HG03378 (cell line): ENCODE measurements around the gene CRISPLD2.

Experiments used
- ATAC-seq: cut with Tn5 transposase; IDR thresholded peaks from one replicate; pipeline ENCODE4 v1.9.1; 2021; ENCODE audit warnings: mild to moderate bottlenecking, moderate library complexity; ENCODE audit not compliant: unreplicated experiment

Gene CRISPLD2

DNA sequence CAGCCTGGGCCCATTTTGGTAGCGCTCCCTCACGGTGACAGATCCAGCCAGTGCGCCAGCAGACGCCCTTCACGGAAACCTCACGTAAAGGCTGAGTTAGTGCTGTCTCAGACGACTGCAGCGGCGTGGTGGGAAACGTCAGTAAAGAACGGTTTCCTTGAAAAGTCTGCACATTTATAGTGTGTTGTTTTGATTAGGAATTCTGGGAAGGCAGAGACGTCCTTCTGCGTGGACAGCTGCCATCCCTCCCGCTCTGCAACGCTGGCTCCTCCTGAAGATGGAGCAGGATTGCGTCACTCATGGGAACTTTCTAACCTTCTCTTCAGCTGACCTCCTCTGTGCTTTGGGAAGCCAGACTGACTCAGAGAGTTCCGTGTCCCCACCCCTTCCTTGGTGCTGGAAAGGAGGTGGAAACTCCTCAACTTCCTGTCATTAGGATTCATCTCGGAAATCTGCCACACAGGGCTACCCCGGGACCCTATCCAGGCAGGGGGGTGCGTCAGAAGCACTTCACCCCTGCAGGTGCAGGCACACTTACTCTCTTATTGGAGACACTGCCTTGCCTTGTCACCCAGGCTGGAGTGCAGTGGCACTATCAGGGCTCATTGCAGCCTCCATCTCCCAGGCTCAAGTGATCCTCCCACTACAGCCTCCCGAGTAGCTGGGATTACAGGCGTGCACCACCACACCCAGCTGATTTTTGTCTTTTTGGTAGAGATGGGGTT lies 24.3 kb upstream of the CRISPLD2 start:
- no peak for ATAC-seq

DNA sequence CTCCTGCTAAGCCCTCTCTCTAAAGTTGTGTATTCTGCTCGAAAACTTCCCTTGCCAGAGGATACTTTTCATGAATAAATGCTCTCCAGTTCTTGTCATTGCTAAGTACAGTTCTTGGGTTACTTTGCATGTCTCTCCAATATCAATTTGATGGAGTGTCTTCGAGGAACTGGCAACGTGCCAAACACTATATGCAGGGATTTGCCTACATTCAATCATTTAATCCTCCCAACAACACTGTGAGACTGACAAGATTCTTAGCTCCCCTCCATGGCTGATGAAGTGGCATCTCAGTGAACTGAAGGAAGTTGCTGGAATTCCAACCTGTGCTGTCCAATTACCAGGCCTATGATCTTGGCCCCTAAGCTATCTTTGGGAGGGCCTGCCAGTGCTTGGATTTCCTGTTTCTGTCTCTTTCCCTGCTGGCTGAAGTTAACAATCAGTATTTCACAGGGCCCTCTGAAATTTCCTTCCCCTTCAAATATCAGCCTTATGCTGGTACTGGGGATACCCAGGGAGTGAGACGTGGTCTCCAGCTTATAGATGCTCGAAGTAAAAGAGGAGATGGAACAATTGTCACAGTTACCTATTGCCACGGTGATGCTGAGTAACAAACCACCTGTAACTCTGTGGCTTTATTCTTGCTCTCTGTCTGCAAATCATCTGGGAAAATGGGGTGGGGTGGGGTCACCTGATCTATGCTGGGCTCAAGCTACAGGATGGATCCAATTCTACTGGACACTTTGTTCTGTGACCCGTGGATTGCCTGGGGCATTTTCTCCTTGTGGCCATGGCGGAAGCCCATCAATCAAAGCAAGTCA lies 19.4 kb upstream of the CRISPLD2 start:
- ATAC-seq, result no peak

DNA sequence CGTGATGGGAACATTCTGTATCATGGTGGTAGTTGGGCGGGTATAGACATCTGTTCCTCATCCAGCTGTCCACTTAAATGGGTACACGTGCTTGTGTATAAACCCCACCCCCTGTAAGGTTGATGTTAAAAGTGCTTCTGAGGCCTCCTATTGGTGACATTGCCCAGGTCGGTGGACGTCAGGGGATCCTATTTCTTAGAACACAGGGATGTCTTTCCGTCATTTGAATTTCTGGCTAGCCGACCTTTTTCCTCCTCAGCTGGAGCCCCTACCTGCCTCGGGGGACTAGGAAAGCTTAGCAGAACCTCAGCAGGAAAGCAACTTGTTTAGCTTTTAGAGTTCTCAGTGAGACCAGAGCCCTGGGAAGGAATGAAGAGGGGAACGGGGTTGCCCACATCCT lies 16.6 kb upstream of the CRISPLD2 start:
- no peak for ATAC-seq

GRCh38 chr16:84804326-84804725 lies 15.5 kb upstream of the CRISPLD2 start:
- ATAC-seq, result no peak

DNA sequence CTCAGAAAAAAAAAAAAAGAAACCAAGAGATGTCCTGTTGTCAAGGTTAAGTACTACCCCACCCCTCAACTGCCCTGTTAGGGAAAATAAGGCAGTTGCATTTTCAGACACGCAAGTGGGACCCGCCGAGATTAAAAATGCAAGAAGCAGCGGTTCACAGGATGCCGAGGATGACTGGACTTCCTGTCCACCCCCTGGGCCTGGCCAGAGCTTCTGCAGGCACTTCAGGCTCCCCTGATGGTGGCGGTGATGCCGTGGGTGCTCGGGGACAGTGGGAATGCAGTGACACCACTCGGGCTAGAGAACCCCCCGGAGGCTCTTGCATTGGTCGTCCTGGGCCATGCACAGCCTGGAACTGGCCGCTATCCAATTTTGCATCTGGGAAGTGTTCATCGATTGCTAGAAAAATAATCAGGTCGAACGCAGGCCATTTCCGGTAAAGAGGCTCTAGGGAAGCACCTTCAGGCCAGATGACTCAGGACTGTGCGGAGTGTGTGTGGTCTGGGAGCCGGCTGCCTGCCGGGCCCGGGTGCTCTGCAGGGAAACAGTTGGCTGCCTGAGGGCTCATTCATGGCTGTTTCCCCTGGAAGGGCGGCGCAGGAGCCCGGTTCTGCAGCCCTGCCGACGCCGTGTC lies 13.4 kb upstream of the CRISPLD2 start:
- no peak for ATAC-seq

DNA sequence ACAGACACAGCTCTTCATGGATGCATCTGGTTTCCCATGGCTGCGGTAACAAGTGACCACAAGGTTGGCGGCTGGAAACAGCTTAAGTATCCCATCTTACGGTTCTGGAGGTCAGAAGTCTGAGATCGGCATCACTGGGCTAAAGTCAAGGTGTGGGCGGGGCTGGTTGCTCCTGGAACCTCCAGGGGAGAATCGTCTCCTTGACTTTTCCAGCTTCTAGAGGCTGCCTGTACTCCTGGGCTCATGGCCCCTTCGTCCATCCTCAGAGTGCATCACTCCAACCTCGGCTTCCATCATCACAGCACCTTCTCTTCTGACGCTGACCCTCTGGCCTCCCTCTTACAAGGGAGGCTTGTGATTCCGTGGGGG lies 12.9 kb upstream of the CRISPLD2 start:
- ATAC-seq, result no peak

GRCh38 chr16:84807776-84808175 lies 12.0 kb upstream of the CRISPLD2 start:
- ATAC-seq, result no peak

GRCh38 chr16:84808826-84809225 lies 11.0 kb upstream of the CRISPLD2 start:
- ATAC-seq, result no peak

- ATAC-seq, result no peak
Measured at GRCh38 chr16:84810518-84811273, 9.1 kb upstream of the CRISPLD2 start.

- ATAC-seq, result no peak
Measured at GRCh38 chr16:84811529-84811928, 8.3 kb upstream of the CRISPLD2 start.

GRCh38 chr16:84813141-84813934 lies 6.4 kb upstream of the CRISPLD2 start:
- ATAC-seq, result no peak

DNA sequence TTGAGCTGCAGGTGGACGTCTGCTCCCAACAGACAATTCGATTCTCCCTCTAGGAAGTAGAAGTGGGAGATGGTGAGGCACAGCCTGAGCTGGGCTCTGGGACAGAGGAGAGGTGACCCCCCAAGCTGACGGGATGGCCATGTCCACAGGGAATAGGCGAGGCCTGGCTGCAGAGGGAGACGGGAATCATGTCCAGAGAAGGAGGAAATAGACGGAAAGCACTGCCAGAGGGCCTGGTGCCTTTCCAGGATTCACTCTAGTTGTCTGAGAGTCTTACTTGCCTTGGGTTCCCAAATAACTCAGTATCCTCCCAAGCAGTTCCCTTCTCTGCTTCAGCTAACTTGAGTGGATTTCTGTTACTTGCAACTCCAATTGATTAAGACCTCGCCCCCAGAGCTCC lies 4.3 kb upstream of the CRISPLD2 start:
- no peak for ATAC-seq

DNA sequence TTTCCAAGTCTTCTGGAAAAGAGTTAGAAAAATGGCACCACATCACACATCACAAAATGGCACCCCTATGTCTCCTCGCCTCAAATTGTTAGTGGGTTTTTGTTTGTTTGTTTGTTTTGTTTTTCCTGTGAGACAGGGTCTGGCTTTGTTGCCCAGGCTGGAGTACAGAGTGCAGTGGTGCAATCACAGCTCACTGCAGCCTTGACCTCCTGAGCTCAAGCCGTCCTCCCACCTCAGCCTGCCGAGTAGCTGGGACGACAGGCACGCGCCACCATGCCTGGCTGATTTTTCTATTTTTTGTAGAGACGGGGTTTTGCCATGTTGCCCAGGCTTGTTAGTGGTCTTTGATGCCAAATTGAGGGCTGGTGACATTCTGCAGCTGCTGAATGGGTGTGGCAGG lies 3.8 kb upstream of the CRISPLD2 start:
- no peak for ATAC-seq

DNA sequence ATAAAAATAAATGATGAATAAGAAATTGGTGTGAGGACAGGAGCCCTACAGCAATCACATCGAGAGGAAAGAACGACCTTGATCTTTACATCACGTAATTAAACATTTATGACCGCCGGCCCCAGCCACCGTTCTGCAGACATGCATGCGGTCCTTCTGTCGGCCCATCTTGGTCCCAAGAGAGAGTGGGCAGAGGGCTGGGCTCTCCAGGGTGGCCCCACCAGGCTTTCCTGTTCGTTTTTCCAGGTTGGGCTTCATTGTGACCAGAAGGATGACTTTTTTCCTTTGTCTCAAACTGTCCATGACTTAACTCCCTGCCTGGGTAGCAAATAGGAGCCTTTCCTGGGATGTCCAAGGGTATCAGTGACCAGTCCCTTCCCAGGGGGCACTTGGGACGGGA lies 3.3 kb upstream of the CRISPLD2 start:
- ATAC-seq, result no peak

DNA sequence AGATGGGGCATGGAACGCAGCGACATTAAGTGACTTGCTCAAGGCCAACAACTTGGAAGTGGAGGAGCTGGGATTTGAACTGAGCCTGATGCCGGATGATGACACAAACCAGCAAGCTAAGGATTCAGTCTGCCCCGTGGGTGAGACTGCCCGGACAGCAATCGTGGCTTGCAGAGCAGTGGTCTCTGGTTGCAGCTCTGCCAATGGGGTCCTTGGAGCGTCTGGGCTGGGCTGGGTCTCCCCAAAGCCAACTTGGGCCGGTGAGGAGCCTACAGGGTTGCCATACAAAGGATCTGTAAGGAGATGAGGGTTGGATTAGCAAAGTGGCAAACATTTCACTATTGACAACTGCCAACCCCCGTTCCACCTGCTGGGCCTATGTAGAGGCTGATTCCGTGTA lies 2.6 kb upstream of the CRISPLD2 start:
- no peak for ATAC-seq

DNA sequence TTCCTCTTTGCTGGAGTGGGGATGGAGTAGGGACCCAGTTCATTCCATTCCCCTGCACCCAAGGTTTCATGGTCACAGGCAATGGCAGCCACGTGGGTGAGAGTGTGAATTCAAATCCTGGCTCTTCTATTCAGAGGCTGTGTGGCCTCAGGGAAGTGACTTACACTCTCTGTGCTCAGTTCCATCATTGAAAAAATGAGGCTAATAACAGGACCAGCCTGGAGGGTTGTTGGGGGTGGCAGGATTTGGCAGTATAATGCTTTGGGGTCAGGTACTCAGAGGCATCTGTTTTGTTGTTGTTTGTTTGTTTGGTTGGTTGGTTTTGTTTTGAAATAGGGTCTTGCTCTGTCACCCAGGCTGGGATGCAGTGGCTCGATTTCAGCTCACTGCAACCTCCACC lies 2.2 kb upstream of the CRISPLD2 start:
- ATAC-seq, result no peak

DNA sequence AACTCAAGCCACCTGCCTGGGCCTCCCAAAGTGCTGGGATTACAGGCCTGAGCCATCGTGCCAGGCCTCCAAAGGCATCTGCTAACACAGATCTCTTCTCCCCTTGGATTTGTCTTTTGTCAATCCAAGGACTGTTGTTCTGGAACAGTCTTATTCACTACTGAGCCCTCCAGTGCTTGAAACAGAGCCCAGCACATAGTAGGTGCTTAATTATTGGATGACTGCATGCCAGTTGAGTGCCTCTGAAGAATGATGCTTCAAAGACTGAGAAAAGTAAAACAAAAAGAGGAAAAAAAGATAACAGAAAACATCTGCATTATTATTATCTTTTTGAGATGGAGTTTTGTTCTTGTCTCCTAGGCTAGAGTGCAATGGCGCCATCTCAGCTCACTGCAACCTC lies 1.7 kb upstream of the CRISPLD2 start:
- ATAC-seq, result no peak

- ATAC-seq, result no peak
Measured at GRCh38 chr16:84818989-84819643, 669 bp upstream of the CRISPLD2 start.

DNA sequence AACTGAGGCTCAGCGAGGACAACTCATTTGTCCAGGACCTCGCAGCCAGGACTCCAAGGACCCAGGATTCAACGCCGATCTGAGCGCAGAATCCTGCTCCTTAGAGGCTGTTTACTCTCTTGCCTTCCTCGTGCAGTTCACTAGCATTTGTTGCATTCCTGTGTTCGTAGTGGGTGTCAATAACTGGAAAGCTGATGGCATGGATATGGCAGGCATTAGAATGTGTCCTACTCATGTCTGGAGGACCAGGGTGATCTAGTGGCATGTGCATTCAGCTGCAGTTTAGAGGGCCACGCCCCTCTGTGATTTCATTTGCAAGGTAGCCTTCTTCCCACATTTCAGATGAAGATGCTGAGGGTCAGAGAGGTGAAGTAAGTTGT lies 510 bp downstream of the CRISPLD2 start:
- ATAC-seq, result no peak

DNA sequence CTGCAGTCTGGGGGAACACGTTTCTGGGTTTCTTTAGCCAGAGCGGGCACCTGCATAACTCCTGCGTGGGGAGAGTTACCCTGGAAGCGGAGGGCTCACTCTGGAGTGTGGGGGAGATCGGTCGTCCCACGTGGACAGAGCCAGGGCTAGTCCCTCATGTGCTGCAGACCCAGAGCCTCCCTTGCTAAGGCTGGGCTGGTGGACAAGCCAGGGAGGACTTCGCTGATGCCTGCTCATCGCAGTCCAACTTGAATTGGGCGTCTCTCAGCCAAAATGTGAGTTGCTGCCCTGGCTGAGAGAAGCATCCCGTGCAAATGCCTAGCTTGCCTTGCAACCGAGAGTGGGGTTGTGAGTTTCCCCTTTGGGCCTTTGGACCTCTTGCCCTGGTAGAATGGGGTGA lies 986 bp downstream of the CRISPLD2 start:
- ATAC-seq, result no peak
